Right kidney (tissue), 1 donor: ENCODE results near the gene HSPA9.

Source experiments
- DNase-seq: peaks from one replicate; pipeline ENCODE4 v3.0.0-alpha.2; 2016

HSPA9 gene

GRCh38 chr5:138563340-138564118 lies 11.7 kb downstream of the HSPA9 start:
- no peak for DNase-seq

GRCh38 chr5:138560971-138561370 lies 14.2 kb downstream of the HSPA9 start:
- no peak for DNase-seq

GRCh38 chr5:138559937-138560336 lies 15.3 kb downstream of the HSPA9 start:
- no peak for DNase-seq

GRCh38 chr5:138557677-138558076 lies 17.5 kb downstream of the HSPA9 start:
- DNase-seq: no peak

- no peak for DNase-seq
Measured at GRCh38 chr5:138554143-138554542, 21.1 kb downstream of the HSPA9 start.

GRCh38 chr5:138553437-138554095 lies 21.6 kb downstream of the HSPA9 start:
- DNase-seq: no peak

- DNase-seq: no peak
Measured at GRCh38 chr5:138552657-138553056, 22.5 kb downstream of the HSPA9 start.

GRCh38 chr5:138549414-138549813 lies 25.8 kb downstream of the HSPA9 start:
- DNase-seq: no peak

GRCh38 chr5:138545919-138546562 lies 29.2 kb downstream of the HSPA9 start:
- no peak for DNase-seq

GRCh38 chr5:138544181-138545134 lies 30.7 kb downstream of the HSPA9 start:
- no peak for DNase-seq

GRCh38 chr5:138543730-138544104 lies 31.5 kb downstream of the HSPA9 start:
- no peak for DNase-seq

GRCh38 chr5:138542956-138543729 lies 32.1 kb downstream of the HSPA9 start, which contains the start of gene ETF1:
ETF1 (minus strand) TSS chr5:138543236; CDS start chr5:138542918, 318 bp downstream.
- DNase-seq: peak; percentile 99

GRCh38 chr5:138542180-138542955 lies 32.8 kb downstream of the HSPA9 start:
- DNase-seq: no peak

- no peak for DNase-seq
Measured at GRCh38 chr5:138541511-138542179, 33.6 kb downstream of the HSPA9 start.

- no peak for DNase-seq
Measured at GRCh38 chr5:138539791-138540190, 35.4 kb downstream of the HSPA9 start.

GRCh38 chr5:138538943-138539627 lies 36.1 kb downstream of the HSPA9 start:
- no peak for DNase-seq

- DNase-seq: no peak
Measured at GRCh38 chr5:138536665-138537315, 38.4 kb downstream of the HSPA9 start.

GRCh38 chr5:138536215-138536614 lies 39.0 kb downstream of the HSPA9 start:
- DNase-seq: no peak
